ENCODE results near the gene PDZD7. TPM values are rescaled to one million over a fixed set of nuclear protein-coding genes. Genes with fewer than 3 reads are reported as not detected.

The PDZD7 gene
- total RNA-seq, 4 donors from 2014 or later: under 0.01 to 0.75 (median 0.39) TPM

GRCh38 chr10:101013365-101013825 is 17.5 kb downstream of the PDZD7 start:
- no peak for TF ChIP-seq CTCF (IDR thresholded peaks at IDR 0.05)
- no peak for TF ChIP-seq EP300 (IDR thresholded peaks at IDR 0.05)
- no peak for TF ChIP-seq POLR2AphosphoS5 (IDR thresholded peaks at IDR 0.05)
- no peak for TF ChIP-seq POLR2A (IDR thresholded peaks at IDR 0.05; ENCODE audit: low read depth)
- DNase-seq (ENCODE audit: extremely low spot score): no peak
- Histone ChIP-seq H3K27me3 (peaks cover 0 to 28% (median under 1%) of the 10 kb centered on the region in 4 donors), H3K36me3 (no peaks in the 10 kb centered on the region), H3K4me1 (peaks cover 28 to 45% (median 40%) of the 10 kb centered on the region in 4 donors), H3K4me3 (peak overlapping the region in 1 of 4 donors; percentile 5), H3K27ac (replicated peaks in 1 of 4) (peak overlapping the region; percentile 42 to 72 (median 58)), H3K9me3 (no peaks in the 10 kb centered on the region)
- WGBS: 52% methylated on average over 9 of the region's 9 CpGs
- intact Hi-C loops (cut with DNase I): loop anchor here (2.0 to 10.0 kb wide), 2 partner anchors 17 to 49 kb away; partner anchors contain the start of gene SEMA4G

DNA sequence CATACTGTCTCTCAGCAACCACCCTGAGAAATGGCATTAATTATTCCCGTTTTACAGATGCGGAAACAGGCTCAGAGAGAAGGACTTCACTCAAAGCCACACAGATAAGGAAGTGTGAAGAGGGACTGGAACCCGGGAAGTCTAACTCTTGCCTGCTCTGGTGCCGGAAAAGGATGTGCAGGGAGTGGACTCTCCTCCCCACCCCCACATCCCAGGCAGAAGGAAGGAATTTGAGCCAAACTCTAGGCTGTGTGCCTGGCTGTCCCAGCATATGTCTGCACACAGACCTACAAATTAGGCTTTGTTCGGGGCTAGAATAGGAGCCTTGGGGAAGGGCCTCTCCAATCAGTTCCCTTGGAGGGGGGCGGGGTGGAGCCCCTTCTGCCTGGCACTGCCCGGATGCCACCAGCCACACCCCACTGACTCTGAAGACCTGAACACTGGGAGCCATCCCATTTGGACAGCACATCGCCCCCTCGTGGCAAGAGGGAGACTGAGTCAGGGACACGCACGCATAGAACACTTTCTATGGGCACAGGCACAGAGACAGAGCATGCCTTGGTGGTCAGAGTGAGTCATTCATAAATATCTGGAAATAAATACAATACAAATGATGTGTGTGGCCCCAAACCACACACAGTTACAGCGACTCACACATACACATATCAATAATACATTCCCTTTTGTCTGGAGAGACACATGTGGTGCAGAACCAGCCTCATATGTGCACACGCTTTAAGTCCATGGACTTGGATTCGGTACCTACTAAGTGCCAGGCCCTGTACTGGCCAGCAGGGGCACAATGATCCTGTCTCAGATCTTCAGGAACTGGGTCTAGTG is 18.2 kb downstream of the PDZD7 start:
- intact Hi-C loops (cut with DNase I): loop anchor here (2.0 to 10.0 kb wide), 2 partner anchors 16 to 48 kb away; partner anchors contain the start of gene SEMA4G
- WGBS: 16% methylated on average over 14 of the region's 14 CpGs
- H3K9me3 ChIP-seq: no peaks in the 10 kb centered on the region
- H3K4me3 ChIP-seq: peak overlapping the region in 1 of 4 donors; percentile 5
- peak overlapping the region; percentile 42 to 72 (median 58) for H3K27ac ChIP-seq (replicated peaks in 1 of 4)
- TF ChIP-seq POLR2AphosphoS5 (IDR thresholded peaks at IDR 0.05) (peak; percentile 69 to 80), CTCF (IDR thresholded peaks at IDR 0.05) (peak; percentile 88 to 94 (median 90)), EP300 (IDR thresholded peaks at IDR 0.05) (no peak), POLR2A (IDR thresholded peaks at IDR 0.05; ENCODE audit: low read depth) (no peak)
- DNase-seq (ENCODE audit: extremely low spot score): no peak
- H3K36me3 ChIP-seq: no peaks in the 10 kb centered on the region
- peaks cover 0 to 22% (median 0%) of the 10 kb centered on the region in 4 donors for H3K27me3 ChIP-seq
- peaks cover 32 to 47% (median 45%) of the 10 kb centered on the region in 4 donors for H3K4me1 ChIP-seq

- 74% methylated on average over 9 of the region's 22 CpGs for WGBS
- Histone ChIP-seq H3K9me3 (no peaks in the 10 kb centered on the region), H3K36me3 (peaks cover 0 to 8% (median 8%) of the 10 kb centered on the region in 4 donors), H3K27me3 (peaks cover 0 to 14% (median 0%) of the 10 kb centered on the region in 4 donors), H3K4me3 (no peak overlapping the region), H3K4me1 (peaks cover 40 to 57% (median 55%) of the 10 kb centered on the region in 4 donors), H3K27ac (replicated peaks in 1 of 4) (peak overlapping the region in 3 of 4 donors; percentile 42 to 72 (median 56))
- no peak for DNase-seq (ENCODE audit: extremely low spot score)
- intact Hi-C loops (cut with DNase I): loop anchor here (2.0 to 10.0 kb wide), 2 partner anchors 15 to 47 kb away; partner anchors contain the start of gene SEMA4G
- TF ChIP-seq POLR2A (IDR thresholded peaks at IDR 0.05; ENCODE audit: low read depth): no peak
- TF ChIP-seq CTCF (IDR thresholded peaks at IDR 0.05): peak in 2 of 3 experiments; percentile 8 to 12
- no peak for TF ChIP-seq EP300 (IDR thresholded peaks at IDR 0.05)
- no peak for TF ChIP-seq POLR2AphosphoS5 (IDR thresholded peaks at IDR 0.05)
These were observed 19.2 kb downstream of the PDZD7 start for GRCh38 chr10:101011517-101012423.

GRCh38 chr10:101010329-101010728 is 20.6 kb downstream of the PDZD7 start:
- intact Hi-C loops (cut with DNase I): loop anchor here (10.0 kb wide), 1 partner anchor 46 kb away; the partner anchor contains the start of gene SEMA4G
- H3K9me3 ChIP-seq: no peaks in the 10 kb centered on the region
- WGBS: no CpG with 5 or more reads among the region's 22 CpGs

More at GRCh38 chr10:101010329-101010728, 20.6 kb downstream of the PDZD7 start:
- no peak for DNase-seq (ENCODE audit: extremely low spot score)
- Histone ChIP-seq H3K27me3 (no peaks in the 10 kb centered on the region), H3K27ac (replicated peaks in 1 of 4) (no peak overlapping the region), H3K4me1 (peaks cover 44 to 70% (median 62%) of the 10 kb centered on the region in 4 donors), H3K4me3 (no peak overlapping the region), H3K36me3 (peaks cover 7 to 23% (median 22%) of the 10 kb centered on the region in 4 donors)
- no peak for TF ChIP-seq CTCF (IDR thresholded peaks at IDR 0.05)
- TF ChIP-seq POLR2AphosphoS5 (IDR thresholded peaks at IDR 0.05): no peak
- no peak for TF ChIP-seq EP300 (IDR thresholded peaks at IDR 0.05)
- no peak for TF ChIP-seq POLR2A (IDR thresholded peaks at IDR 0.05; ENCODE audit: low read depth)

Measured in esophagus muscularis mucosa (tissue), 4 donors.